GM19397 (cell line): ENCODE results near the gene SPDYE4.

Source experiments
- ATAC-seq: cut with Tn5 transposase; IDR thresholded peaks from one replicate; pipeline ENCODE4 v1.9.1; 2021; ENCODE audit warnings: mild to moderate bottlenecking, moderate library complexity; ENCODE audit not compliant: unreplicated experiment

The SPDYE4 gene

DNA sequence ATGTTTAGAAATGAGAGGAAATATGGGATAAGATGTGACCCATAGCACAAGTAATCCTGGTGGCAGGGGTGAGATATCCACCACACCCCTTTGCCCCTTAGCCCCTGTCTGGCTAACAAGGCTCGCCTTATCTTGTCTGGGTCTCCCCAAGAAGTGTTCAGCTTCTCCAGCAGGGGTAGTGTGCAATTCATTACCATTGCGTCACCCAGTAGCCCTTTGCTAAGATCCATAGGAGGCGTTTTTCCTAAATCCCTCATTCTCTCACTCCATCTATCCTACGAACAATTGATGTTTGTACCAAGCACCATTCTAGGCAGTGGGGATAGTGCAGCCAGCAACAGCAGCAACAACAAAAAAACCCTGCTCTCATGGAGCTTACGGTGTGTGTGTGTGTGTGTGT, 44.5 kb downstream of the SPDYE4 start:
- no peak for ATAC-seq

DNA sequence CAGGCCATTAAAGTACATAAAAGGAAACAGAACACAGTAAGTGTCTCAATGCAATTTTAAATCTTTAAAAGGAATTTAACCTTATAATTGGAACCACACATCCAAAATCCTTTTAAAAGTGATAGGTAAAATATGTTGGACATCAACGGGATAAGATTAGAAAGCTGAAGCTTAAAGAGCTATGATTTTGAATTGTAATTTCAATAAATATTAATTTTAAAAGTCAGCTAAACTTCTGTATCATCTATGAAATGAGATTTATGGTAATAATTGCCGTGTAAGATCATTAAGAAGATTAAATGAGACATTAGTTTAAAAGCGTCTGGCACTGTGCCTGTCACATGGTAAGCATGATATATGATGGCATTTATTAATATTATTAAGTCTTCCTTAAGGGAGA, 45.0 kb downstream of the SPDYE4 start:
- no peak for ATAC-seq

- ATAC-seq: no peak
Observed at GRCh38 chr17:8712698-8713097, 45.6 kb downstream of the SPDYE4 start.

GRCh38 chr17:8711291-8711690, 47.1 kb downstream of the SPDYE4 start:
- ATAC-seq: no peak

GRCh38 chr17:8710813-8711212, 47.5 kb downstream of the SPDYE4 start:
- ATAC-seq: no peak

- no peak for ATAC-seq
Observed at GRCh38 chr17:8709006-8709405, 49.3 kb downstream of the SPDYE4 start.

DNA sequence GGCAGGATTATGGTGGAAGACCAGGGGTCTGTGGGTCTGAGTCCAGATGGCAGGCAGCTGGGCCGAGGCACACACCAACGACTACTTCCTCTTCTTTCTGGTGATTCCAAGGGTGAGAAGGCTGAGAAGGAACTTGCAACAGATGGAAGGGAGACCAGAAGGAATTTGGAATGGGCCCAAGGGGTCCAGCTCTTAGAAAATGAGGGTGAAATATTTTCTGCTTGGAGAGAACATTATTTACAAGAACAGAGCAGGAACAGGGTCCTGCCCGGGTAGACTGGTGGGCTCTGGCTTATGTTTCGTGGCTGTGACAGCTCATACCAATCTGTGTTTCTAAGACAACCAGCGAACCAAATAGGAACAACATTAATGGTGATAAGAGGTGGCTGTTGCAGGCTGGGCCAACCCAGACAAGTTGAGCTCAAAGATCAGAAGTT, 50.3 kb downstream of the SPDYE4 start:
- no peak for ATAC-seq

DNA sequence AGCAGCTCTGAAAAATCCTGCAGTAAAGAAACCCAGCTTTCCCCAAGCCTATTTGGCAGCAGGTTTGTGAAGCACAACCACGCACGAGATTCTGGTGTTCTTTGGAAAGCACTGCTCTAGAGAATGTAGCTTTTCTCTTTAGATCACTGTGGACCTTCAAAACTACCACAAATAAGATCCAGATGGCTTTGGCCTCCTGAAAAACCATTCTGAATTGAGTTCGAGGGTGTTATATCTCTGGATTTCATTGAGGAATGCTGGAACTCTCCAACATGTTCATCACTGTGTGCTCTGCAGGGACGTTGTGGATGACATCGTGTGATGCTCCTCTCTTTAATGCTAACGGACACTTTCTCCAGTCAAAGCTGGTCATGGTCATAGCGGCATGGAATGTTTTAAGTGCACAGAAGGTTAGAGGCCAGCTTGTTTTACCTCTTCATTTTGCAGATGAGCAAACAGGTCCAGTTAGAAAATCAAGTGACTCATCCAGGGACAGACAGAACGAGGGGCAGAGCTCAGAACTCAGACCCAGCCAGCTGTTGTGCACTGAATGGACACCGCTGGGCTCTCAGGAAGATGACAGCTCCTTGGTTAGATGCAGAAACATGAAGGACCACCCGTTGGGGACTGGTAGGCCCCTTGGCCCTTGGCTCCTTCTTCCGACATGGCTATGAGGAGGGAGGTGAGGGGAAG, 50.9 kb downstream of the SPDYE4 start:
- ATAC-seq: no peak

GRCh38 chr17:8706431-8706830, 51.9 kb downstream of the SPDYE4 start:
- no peak for ATAC-seq

DNA sequence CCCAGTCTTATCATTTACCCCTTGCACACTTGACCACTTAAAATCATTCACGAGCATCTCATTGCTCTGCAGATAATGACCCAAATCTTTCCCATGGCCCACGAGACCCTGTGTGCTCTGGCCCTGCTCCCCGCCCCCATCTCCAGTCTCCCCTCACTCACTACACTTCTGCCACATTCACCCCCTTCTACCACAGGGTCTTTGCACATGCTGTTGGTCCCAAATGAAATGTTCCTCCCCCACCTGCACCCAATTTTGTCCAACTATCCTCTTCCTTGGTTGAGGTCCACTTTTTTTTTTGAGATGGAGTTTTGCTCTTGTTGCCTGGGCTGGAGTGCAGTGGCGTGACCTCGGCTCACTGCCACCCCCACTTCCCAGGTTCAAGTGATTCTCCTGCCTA, 52.9 kb downstream of the SPDYE4 start:
- ATAC-seq: no peak

DNA sequence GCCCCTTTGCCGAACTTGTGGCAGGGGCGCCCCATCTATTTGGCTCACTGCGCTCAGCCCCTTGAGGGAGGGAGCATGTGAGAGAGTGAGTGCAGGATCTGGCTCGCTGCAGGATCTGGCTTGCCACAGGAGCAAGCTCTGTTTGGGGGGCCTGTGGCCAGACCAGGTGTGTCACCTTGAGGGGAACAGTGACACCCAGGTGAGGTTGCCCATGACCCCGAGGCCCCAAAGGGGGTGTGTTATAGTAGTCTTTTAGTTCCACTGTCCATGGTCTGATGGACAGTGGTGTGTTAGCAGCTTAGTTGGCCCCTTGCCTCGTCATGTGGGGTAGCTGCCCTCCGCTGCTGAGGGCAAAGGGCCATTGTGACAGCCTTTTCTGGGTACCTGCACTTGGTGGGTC, 55.3 kb downstream of the SPDYE4 start:
- no peak for ATAC-seq

- ATAC-seq: no peak
Observed at GRCh38 chr17:8701754-8702153, 56.6 kb downstream of the SPDYE4 start.

DNA sequence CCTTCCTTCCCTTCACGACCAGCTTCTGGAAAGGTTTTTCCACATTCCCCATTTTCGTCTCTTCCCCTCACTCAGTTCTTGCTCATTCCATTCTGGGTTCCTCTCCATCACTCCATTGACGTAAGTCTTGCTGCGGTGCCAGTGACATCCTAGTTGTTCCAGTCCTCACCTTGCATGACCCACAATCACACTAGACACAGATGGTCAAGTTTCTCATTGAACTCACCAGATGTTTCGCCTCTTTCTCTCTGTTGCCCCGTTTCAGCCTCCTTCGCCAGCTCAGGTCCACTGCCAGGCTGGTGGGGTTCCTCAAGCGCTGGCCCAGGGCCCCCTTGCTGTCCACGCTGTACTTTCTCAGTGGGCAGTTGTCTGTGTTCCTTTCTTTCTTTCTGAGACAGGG, 57.1 kb downstream of the SPDYE4 start:
- ATAC-seq: no peak
